ENCODE results near the gene TTYH2.

TTYH2 gene

DNA sequence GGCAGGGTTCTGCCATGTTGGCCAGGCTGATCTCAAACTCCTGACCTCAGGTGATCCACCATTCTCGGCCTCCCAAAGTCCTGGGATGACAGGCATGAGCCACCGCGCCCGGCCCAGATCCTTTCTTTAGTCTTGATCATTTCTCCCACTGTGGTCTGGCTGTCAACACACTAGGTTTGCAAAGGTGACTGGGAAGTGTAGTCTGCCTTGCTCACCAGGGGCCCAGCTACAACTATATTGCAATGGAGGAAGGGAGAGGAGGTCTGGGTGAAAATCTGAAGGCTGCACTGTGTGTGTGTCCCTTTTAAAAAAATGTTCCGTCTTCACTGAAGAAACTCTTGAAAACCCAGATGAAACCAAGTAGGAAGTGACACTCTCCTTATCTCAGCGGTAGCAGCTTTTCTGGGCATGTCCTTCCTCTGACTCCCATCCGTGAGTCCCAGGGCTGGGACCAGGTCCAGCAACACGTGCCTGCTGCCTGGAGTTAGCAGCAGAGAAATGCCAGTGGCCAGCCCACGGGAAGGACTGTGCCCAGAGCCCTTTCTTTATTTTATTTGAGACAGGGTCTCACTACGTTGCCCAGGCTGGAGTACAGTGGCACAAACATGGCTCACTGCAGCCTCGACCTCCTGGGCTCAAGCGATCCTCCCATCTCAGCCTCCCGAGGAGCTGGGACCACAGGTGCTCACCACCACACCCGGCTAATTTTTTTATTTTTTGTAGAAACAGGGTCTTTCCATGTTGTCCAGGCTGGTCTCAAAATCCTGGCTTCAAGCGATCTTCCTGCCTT lies 94.8 kb downstream of the TTYH2 start:
- no peak overlapping the region for H3K27ac ChIP-seq
- TF ChIP-seq, protein P1, sequence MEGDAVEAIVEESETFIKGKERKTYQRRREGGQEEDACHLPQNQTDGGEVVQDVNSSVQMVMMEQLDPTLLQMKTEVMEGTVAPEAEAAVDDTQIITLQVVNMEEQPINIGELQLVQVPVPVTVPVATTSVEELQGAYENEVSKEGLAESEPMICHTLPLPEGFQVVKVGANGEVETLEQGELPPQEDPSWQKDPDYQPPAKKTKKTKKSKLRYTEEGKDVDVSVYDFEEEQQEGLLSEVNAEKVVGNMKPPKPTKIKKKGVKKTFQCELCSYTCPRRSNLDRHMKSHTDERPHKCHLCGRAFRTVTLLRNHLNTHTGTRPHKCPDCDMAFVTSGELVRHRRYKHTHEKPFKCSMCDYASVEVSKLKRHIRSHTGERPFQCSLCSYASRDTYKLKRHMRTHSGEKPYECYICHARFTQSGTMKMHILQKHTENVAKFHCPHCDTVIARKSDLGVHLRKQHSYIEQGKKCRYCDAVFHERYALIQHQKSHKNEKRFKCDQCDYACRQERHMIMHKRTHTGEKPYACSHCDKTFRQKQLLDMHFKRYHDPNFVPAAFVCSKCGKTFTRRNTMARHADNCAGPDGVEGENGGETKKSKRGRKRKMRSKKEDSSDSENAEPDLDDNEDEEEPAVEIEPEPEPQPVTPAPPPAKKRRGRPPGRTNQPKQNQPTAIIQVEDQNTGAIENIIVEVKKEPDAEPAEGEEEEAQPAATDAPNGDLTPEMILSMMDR (conservative IDR thresholded peaks at IDR 0.05), result no peak
- TF ChIP-seq ZFX (IDR thresholded peaks at IDR 0.05), result no peak

DNA sequence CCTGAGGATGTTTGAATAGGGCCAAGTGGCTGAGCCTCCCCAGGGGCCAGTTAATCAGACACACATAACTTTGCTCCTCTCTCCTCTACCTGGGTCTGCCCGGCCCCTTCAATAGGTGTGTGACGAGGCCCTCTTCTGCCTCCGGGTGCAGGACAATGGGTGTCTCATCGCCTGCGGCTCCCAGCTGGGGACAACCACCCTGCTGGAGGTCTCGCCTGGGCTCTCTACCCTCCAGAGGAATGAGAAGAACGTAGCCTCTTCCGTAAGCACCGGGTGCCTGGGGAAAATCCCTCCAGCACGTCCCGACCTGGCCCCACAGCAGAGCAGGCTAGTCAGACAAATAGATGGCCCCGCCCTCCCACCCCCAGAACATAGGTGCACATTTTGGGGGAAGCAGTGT lies 96.5 kb downstream of the TTYH2 start:
- TF ChIP-seq ZFX (IDR thresholded peaks at IDR 0.05), result no peak
- TF ChIP-seq, protein P1 (conservative IDR thresholded peaks at IDR 0.05), result no peak
- H3K27ac ChIP-seq, result no peak overlapping the region

Measured in C4-2B (cell line).